ENCODE results near the gene ADCYAP1. TPM values are rescaled to one million over a fixed set of nuclear protein-coding genes. Genes with fewer than 3 reads are reported as not detected.

Gene ADCYAP1
- total RNA-seq, 1 donor from 2014 or later: not detected

DNA sequence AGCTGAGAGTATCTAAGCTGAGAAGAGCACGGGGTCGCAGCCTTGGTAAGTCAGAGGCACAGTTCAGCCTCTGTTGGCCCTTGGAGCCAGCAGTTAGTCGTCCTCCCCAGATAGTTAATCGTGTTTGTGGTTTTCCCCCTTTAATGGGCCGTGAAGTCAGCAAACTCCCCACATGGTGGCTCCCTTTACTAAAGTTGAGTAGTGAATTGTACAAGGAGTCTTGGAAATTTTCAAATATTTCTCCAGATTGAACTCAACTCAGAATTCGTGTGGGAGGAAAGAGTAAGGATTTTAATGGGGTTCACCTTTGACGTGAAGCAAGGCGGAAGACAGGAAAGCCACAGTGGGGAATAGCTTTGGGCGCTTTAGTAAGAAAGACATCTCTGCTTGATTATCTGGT is 2.4 kb upstream of the ADCYAP1 start:
- no peak overlapping the region for H3K4me3 ChIP-seq (ENCODE audit: low read depth, low read length)
- TF ChIP-seq, protein P1, sequence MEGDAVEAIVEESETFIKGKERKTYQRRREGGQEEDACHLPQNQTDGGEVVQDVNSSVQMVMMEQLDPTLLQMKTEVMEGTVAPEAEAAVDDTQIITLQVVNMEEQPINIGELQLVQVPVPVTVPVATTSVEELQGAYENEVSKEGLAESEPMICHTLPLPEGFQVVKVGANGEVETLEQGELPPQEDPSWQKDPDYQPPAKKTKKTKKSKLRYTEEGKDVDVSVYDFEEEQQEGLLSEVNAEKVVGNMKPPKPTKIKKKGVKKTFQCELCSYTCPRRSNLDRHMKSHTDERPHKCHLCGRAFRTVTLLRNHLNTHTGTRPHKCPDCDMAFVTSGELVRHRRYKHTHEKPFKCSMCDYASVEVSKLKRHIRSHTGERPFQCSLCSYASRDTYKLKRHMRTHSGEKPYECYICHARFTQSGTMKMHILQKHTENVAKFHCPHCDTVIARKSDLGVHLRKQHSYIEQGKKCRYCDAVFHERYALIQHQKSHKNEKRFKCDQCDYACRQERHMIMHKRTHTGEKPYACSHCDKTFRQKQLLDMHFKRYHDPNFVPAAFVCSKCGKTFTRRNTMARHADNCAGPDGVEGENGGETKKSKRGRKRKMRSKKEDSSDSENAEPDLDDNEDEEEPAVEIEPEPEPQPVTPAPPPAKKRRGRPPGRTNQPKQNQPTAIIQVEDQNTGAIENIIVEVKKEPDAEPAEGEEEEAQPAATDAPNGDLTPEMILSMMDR (IDR thresholded peaks at IDR 0.05; ENCODE audit: insufficient read depth, low read length, poor library complexity, severe bottlenecking): peak; percentile 45
- peaks cover 46% of the 10 kb centered on the region for H3K27me3 ChIP-seq (ENCODE audit: control insufficient read depth, insufficient read depth, low read length)
- DNase-seq (ENCODE audit: low read depth): no peak
- no peaks in the 10 kb centered on the region for H3K36me3 ChIP-seq (ENCODE audit: control insufficient read depth, insufficient read depth, low read length)

DNA sequence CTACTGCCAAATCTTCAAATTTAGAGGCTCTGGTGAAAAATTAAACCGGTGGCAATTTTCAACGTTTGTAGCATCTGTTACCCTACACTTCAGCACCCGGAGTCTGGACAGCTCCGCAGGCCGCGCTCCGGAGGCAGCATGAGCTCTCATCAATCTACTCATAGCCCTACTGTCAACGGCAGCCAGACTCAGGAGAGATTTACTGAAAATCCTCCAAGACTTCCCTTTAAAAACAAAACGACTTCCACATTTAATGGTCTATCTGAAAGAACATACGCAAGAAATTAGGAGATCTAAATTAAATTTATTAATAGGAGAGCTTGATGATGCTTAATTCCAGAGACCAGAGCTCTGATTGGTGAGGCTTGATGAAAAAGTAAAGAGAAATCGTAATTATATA is 970 bp upstream of the ADCYAP1 start:
- TF ChIP-seq, protein P1 (IDR thresholded peaks at IDR 0.05; ENCODE audit: insufficient read depth, low read length, poor library complexity, severe bottlenecking): no peak
- Histone ChIP-seq H3K27me3 (ENCODE audit: control insufficient read depth, insufficient read depth, low read length) (peaks cover 61% of the 10 kb centered on the region), H3K4me3 (ENCODE audit: low read depth, low read length) (no peak overlapping the region), H3K36me3 (ENCODE audit: control insufficient read depth, insufficient read depth, low read length) (no peaks in the 10 kb centered on the region)
- peak; percentile 18 for DNase-seq (ENCODE audit: low read depth)

DNA sequence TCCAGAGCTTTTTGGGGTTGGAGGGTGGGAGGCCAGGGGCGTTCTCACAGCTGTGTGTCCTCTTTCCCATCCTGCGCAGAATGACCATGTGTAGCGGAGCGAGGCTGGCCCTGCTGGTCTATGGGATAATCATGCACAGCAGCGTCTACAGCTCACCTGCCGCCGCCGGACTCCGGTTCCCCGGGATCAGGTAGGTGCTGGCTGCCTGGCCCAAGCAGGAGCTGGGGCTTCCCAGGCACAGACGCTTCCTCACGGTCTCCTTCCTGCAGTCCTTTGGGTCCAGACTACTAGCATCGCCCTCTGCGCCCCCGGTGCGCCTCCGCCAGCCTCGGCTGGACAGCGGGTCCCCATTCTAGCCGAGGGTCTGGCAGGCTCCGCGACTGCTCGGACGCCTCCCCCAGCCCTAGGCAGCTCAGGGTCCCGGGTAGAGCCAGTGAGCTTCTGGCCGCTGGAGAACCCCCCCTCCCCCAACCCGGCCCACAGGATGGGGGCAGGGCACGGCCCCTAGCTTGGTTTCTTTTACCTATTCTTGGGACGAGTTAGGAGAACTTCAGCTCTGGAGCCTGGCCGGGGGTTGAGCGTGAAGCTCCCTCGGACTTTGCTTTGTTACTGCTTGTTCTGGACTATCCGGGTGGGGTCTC is 756 bp downstream of the ADCYAP1 start:
- Histone ChIP-seq H3K27me3 (ENCODE audit: control insufficient read depth, insufficient read depth, low read length) (peaks cover 76% of the 10 kb centered on the region), H3K36me3 (ENCODE audit: control insufficient read depth, insufficient read depth, low read length) (no peaks in the 10 kb centered on the region), H3K4me3 (ENCODE audit: low read depth, low read length) (no peak overlapping the region)
- TF ChIP-seq, protein P1 (IDR thresholded peaks at IDR 0.05; ENCODE audit: insufficient read depth, low read length, poor library complexity, severe bottlenecking): no peak
- no peak for DNase-seq (ENCODE audit: low read depth)

DNA sequence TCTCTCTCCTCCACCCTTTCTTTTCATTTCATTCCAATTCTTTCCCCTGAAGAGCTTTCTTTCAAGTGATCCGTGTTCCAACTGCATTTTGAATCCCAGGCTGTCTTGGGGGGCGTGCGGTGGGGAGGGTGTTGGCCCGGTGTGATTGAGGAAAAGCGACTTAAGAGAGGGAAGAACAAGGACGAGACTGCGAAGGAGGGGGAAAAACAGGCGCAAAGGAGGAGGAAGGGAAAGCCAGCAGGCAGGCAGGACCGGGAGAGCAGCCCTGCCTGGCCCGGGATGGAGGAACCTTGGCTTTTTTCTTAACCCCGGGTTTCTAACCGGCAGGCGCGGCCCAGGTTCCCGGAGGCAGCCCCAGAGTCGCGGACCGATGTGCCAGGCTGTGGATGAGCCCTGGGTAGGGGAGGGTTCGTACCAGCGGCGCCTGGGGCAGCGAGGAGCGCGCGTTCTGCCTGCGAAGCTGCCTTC is 1.3 kb downstream of the ADCYAP1 start:
- no peak for DNase-seq (ENCODE audit: low read depth)
- Histone ChIP-seq H3K4me3 (ENCODE audit: low read depth, low read length) (no peak overlapping the region), H3K27me3 (ENCODE audit: control insufficient read depth, insufficient read depth, low read length) (peaks cover 77% of the 10 kb centered on the region), H3K36me3 (ENCODE audit: control insufficient read depth, insufficient read depth, low read length) (no peaks in the 10 kb centered on the region)
- TF ChIP-seq, protein P1 (IDR thresholded peaks at IDR 0.05; ENCODE audit: insufficient read depth, low read length, poor library complexity, severe bottlenecking): no peak

DNA sequence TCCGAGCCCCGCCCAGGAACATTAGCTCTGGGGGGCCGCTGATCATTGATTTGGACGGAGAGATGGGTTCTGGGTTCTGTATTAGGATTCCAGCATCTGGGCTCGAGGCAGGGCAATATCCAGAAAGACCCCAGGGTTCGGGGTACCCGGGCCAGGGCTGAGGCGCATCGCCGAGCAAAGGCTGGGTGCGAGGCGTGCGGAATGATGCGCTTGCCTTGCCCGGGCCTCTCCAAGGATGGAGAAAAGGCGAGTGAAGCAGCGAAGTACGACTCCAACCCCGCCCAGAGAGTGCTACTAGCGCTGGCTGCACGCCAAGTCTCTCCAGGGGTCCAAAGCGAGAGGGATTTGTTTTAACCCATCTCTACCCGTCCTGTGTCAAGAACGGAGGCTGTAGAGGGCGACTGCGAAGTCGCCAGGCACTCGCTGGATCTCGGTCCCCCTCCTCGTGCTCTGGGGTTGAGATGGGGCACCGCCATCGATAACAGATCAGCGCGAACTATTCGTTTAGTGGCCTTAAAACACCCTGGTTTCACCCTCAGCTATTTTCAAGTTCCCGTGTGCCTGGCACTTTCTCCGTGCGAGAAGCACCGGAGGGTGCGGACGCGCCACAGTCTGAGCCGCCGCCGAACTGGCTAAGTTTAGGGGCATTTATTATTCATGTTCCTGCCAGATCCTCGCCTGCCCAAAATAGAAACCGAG is 1.9 kb downstream of the ADCYAP1 start:
- Histone ChIP-seq H3K4me3 (ENCODE audit: low read depth, low read length) (no peak overlapping the region), H3K36me3 (ENCODE audit: control insufficient read depth, insufficient read depth, low read length) (no peaks in the 10 kb centered on the region), H3K27me3 (ENCODE audit: control insufficient read depth, insufficient read depth, low read length) (peaks cover 75% of the 10 kb centered on the region)
- no peak for DNase-seq (ENCODE audit: low read depth)
- TF ChIP-seq, protein P1 (IDR thresholded peaks at IDR 0.05; ENCODE audit: insufficient read depth, low read length, poor library complexity, severe bottlenecking): no peak
